Osteocyte (in vitro differentiated cells): Measurements from ENCODE around the gene EIPR1. TPM values are rescaled to one million over a fixed set of nuclear protein-coding genes. Genes with fewer than 3 reads are reported as not detected.

Experiments
- DNase-seq: peaks from one replicate; pipeline ENCODE4 v3.0.0; 2021; ENCODE audit warnings: mixed read lengths; ENCODE audit not compliant: unreplicated experiment; ENCODE audit errors: extremely low spot score
- H3K27ac Mint-ChIP-seq: one replicate; pipeline ENCODE4 v1.8.0; 2021; ENCODE audit warnings: mild to moderate bottlenecking, mixed read lengths; ENCODE audit not compliant: unreplicated experiment
- H3K27me3 Mint-ChIP-seq: one replicate; pipeline ENCODE4 v1.8.0; 2021; ENCODE audit warnings: mixed read lengths; ENCODE audit not compliant: unreplicated experiment
- H3K36me3 Mint-ChIP-seq: one replicate; pipeline ENCODE4 v1.8.0; 2021; ENCODE audit warnings: mixed read lengths; ENCODE audit not compliant: unreplicated experiment
- H3K4me1 Mint-ChIP-seq: one replicate; pipeline ENCODE4 v1.8.0; 2021; ENCODE audit warnings: mixed read lengths; ENCODE audit not compliant: unreplicated experiment
- H3K4me3 Mint-ChIP-seq: one replicate; pipeline ENCODE4 v1.8.0; 2021; ENCODE audit warnings: mild to moderate bottlenecking, moderate library complexity, mixed read lengths; ENCODE audit not compliant: unreplicated experiment
- H3K9me3 Mint-ChIP-seq: one replicate; pipeline ENCODE4 v1.8.0; 2021; ENCODE audit warnings: mixed read lengths; ENCODE audit not compliant: unreplicated experiment
- CTCF ChIP-seq: fragments of 200-600 bp; sonication (generic); IDR thresholded peaks from 2 replicates; pipeline ENCODE4 v1.5.0; 2021; ENCODE audit warnings: antibody characterized with exemption, mild to moderate bottlenecking, moderate library complexity
- total RNA-seq: library from RNA; stranded (reverse); gene quantifications from 2 replicates; pipeline ENCODE4 v1.2.1, GENCODE V29; 2021

The EIPR1 gene
- total RNA-seq, 1 donor from 2014 or later: 19.9 TPM

GRCh38 chr2:3222636-3223035 is 155.0 kb downstream of the EIPR1 start:
- no peaks in the 10 kb centered on the region for H3K4me1 Mint-ChIP-seq
- peaks cover 10% of the 10 kb centered on the region for H3K9me3 Mint-ChIP-seq
- H3K36me3 Mint-ChIP-seq: peaks cover 9% of the 10 kb centered on the region
- no peak overlapping the region for H3K27ac Mint-ChIP-seq
- no peaks in the 10 kb centered on the region for H3K27me3 Mint-ChIP-seq
- TF ChIP-seq CTCF: no peak
- H3K4me3 Mint-ChIP-seq: no peak overlapping the region
- peak; percentile 48 for DNase-seq

- Mint-ChIP-seq H3K4me3 (no peak overlapping the region), H3K9me3 (peaks cover 5% of the 10 kb centered on the region), H3K27ac (no peak overlapping the region), H3K4me1 (no peaks in the 10 kb centered on the region), H3K27me3 (no peaks in the 10 kb centered on the region), H3K36me3 (peaks cover 3% of the 10 kb centered on the region)
- DNase-seq: peak; percentile 53
- TF ChIP-seq CTCF: no peak
Observed at GRCh38 chr2:3219536-3219935, 158.1 kb downstream of the EIPR1 start.

GRCh38 chr2:3217646-3218045 is 160.0 kb downstream of the EIPR1 start:
- Mint-ChIP-seq H3K4me1 (no peaks in the 10 kb centered on the region), H3K4me3 (no peak overlapping the region), H3K36me3 (peaks cover 3% of the 10 kb centered on the region), H3K27ac (no peak overlapping the region), H3K27me3 (no peaks in the 10 kb centered on the region), H3K9me3 (peaks cover 3% of the 10 kb centered on the region)
- DNase-seq: peak; percentile 75
- no peak for TF ChIP-seq CTCF

DNA sequence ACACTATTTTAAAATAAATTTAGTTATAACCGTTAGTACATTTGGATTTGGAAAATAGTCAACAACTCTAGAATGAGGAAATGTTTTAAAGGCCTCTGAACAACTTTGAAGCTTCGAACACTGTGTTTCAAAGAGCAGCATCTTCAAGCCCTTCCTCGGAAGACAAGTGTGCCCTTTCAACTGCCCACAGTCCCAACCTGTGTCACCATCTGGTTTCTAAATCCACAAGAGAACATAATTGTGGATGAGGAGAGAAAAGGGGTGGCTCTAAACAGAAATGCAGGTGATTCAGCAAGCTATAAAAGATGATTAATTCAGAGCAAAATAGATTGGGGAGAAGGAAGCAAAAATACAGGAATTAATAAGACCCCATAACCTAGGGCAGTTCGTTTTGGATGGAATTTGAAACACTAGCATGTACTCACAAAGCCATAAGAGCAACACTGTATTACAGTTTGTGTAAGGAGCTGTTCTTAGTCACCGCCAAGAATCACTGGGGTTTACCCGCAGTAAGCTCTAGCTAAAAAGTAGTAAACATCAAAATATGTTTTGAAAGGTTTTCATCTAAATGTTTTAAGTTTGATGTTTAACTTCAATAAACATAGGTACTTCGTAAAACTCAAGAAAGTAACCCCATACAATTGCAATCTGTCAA is 160.7 kb downstream of the EIPR1 start:
- no peaks in the 10 kb centered on the region for H3K4me1 Mint-ChIP-seq
- no peaks in the 10 kb centered on the region for H3K9me3 Mint-ChIP-seq
- DNase-seq: no peak
- no peak overlapping the region for H3K4me3 Mint-ChIP-seq
- peaks cover 3% of the 10 kb centered on the region for H3K36me3 Mint-ChIP-seq
- TF ChIP-seq CTCF: no peak
- no peak overlapping the region for H3K27ac Mint-ChIP-seq
- no peaks in the 10 kb centered on the region for H3K27me3 Mint-ChIP-seq

DNA sequence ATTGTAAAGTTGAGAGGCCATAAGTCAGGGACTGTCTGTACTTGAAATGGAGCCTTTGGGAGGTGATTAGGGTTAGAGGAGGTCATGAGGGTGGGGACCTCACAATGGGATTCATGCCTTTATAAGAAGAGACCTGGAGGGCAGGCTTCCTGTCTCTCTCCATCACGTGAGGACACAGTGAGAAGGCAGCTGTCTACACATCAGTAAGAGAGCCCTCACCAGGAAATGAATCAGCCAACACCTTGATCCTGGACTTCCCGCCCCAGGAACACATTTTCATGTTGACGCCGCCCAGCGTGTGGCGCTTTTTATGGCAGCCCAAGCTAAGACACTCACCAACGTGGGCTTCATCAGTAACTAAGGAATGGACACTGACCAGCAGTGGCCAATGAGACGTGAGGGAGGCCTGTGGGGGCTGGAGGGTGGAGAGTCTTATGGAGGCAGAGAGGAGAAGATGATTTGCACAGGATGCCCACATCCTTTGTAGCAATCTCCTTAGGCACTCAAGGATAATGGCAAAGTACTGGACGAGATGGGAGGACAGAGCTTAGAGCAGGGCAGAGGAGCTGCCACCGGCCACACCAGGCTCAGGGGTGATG is 162.7 kb downstream of the EIPR1 start:
- Mint-ChIP-seq H3K4me1 (no peaks in the 10 kb centered on the region), H3K36me3 (peaks cover 8% of the 10 kb centered on the region), H3K27me3 (no peaks in the 10 kb centered on the region), H3K27ac (no peak overlapping the region), H3K9me3 (no peaks in the 10 kb centered on the region), H3K4me3 (no peak overlapping the region)
- no peak for TF ChIP-seq CTCF
- peak; percentile 65 for DNase-seq
